Measurements from ENCODE around the gene OR11H7.
"Not testable (repeated sequence)": the region's sequence is repeated elsewhere in the genome, so short reads cannot be mapped to it uniquely, and the experiment has no call there.

The OR11H7 gene

GRCh38 chr14:20228681-20229080 lies at the start of gene OR11H7:
TSS of gene OR11H7 (plus strand) at chr14:20228981.
- DNase-seq (ENCODE audit: low spot score), result no peak

GRCh38 chr14:20179218-20179617 lies 49.6 kb upstream of the OR11H7 start:
- no peak for DNase-seq (ENCODE audit: low spot score)

- DNase-seq (ENCODE audit: low spot score), result no peak
Measured at GRCh38 chr14:20179880-20180279, 48.9 kb upstream of the OR11H7 start.

GRCh38 chr14:20180486-20180885 lies 48.3 kb upstream of the OR11H7 start:
- no peak for DNase-seq (ENCODE audit: low spot score)

- DNase-seq (ENCODE audit: low spot score), result no peak
Measured at GRCh38 chr14:20184181-20184580, 44.6 kb upstream of the OR11H7 start.

- no peak for DNase-seq (ENCODE audit: low spot score)
Measured at GRCh38 chr14:20190596-20190995, 38.2 kb upstream of the OR11H7 start, which contains the start of gene OR11G2. TSS of gene OR11G2 (plus strand) at chr14:20190896. CDS start at chr14:20197438, 6,542 bp downstream.

DNA sequence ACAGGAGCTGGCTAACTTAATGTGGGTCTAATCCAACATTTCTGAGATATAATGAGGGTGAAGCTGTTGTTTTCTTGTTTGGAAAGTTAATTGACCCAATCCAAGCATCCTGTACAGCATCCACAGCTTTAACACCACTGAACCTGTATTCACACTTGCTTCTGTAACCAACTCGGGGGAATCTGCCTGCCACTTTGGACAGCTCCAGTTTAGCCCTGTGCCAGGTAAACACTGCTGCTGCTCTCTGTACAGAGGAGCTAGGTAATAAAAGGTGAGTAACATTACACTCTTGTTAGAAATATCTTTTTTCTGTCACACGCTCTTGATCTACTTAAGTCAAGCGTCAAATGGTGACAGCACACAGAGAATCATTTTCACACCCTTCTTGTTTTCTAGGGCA lies 37.4 kb upstream of the OR11H7 start:
- no peak for DNase-seq (ENCODE audit: low spot score)

GRCh38 chr14:20194101-20194500 lies 34.7 kb upstream of the OR11H7 start:
- no peak for DNase-seq (ENCODE audit: low spot score)

DNA sequence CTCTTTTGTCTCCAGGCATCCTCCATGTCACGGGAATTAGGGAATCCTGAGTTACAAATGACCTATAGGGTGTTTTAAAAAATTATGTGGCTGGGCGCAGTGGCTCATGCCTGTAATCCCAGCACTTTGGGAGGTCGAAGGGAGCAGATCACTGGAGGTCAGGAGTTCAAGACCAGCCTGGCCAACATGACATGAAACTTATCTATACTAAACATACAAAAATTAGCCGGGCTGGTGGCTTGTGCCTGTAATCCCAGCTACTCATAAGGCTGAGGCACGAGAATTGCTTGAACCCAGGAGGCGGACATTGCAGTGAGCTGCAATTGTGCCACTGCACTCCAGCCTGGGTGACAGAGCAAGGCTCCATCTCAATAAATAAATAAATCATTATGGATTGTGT lies 33.6 kb upstream of the OR11H7 start:
- not testable (repeated sequence) for DNase-seq (ENCODE audit: low spot score)

DNA sequence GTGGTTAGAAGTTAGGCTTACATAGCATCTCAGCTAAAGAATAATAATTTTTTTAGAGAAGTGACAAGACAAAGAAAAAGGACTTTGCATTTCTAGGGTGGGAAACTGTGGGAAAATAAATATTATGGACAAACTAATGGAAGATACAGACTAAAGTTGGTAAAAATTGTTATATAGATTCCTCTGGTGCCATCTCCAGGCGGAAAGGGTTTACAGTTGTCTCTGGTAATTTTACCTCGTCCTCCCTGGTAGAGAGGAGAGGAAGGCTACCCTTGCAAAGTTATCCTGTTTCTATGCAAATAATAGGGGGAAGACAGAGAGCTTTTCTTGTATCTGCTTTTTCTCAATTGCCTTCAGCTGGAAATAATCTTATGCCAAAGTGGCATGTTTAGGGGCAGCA lies 32.9 kb upstream of the OR11H7 start:
- no peak for DNase-seq (ENCODE audit: low spot score)

GRCh38 chr14:20197459-20197858 lies 31.3 kb upstream of the OR11H7 start:
- DNase-seq (ENCODE audit: low spot score), result no peak

DNA sequence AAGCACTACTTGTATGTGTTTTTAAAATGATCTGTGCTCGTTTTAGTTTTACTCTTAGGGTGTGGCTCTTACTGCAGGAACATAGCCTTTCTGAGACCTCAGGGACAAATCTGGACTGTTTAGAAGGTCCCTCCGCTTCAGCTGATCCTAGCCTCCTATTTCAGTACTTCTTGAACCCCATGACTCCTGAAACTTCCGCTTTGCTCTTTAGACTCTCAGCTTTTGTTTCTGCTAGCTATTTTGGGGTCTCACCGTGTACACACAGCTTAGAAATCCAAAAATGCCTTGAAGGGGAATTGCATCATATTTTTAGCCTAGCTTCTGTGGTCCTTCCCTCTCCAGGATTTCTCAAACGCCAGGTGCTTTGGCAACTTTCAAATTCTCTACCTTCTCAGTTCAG lies 29.8 kb upstream of the OR11H7 start:
- no peak for DNase-seq (ENCODE audit: low spot score)

DNA sequence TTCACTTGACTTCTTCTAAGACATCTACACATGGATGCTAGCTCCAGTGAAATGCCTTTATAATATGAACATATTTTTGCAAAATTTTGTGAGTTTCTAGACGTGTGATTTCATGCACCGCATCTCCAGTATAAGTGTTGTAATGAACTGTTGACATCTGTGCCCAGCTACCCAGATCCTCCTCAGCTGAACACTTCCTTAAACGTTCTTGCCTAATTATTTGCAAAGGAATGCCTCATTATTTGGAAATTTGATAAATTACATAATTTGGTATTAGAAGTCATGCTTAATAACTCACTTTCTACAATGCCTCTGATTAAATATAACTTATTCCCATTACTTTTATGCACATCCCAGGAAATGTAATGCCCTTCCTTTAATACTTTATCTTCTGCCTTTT lies 24.1 kb upstream of the OR11H7 start:
- DNase-seq (ENCODE audit: low spot score), result no peak

- DNase-seq (ENCODE audit: low spot score), result no peak
Measured at GRCh38 chr14:20209595-20209994, 19.2 kb upstream of the OR11H7 start.

- not testable (repeated sequence) for DNase-seq (ENCODE audit: low spot score)
Measured at GRCh38 chr14:20212406-20212805, 16.4 kb upstream of the OR11H7 start.

DNA sequence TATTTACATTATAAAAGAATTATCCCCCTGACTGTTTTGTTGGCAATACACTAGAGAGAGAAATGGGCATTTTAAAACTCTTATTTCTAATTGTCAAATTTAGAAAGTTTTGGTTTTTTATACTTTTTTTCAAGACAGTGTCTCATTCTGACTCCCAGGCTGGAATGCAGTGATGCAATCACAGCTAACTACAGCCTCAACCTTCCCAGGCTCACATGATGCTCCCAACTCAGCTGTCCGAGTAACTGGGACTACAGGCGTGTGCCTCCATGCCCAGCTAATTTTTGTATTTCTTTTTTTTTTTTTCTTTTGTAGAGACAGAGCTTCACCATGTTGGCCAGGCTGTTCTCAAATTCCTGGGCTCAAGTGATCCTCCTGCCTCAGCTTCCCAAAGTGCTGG lies 13.6 kb upstream of the OR11H7 start:
- no peak for DNase-seq (ENCODE audit: low spot score)

GRCh38 chr14:20219033-20219432 lies 9.7 kb upstream of the OR11H7 start:
- no peak for DNase-seq (ENCODE audit: low spot score)

DNA sequence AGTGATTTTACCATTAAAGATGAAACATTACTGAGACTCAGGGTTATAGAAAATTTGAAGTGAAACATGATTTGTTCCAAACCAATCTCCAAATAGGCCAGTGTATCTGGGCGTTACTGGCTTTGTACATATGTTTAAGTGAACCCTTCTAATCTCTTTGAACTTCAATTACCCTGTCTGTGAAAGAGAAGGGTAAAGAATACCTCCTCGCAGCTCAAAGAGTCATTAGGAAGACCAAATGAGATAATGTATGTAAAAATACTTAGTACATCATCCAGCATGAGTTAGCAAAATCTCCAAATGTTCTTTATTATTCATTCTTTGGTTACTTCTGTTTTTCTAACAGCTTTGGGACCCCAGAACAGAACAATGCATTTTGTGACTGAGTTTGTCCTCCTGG lies 5.4 kb upstream of the OR11H7 start, which contains the start of gene OR11H6:
OR11H6 (plus strand) TSS at position 301 of the 400 bp plus-strand sequence; CDS start at position 301, 0 bp downstream.
- no peak for DNase-seq (ENCODE audit: low spot score)

GRCh38 chr14:20235415-20235814 lies 6.6 kb downstream of the OR11H7 start:
- DNase-seq (ENCODE audit: low spot score), result not testable (repeated sequence)

DNA sequence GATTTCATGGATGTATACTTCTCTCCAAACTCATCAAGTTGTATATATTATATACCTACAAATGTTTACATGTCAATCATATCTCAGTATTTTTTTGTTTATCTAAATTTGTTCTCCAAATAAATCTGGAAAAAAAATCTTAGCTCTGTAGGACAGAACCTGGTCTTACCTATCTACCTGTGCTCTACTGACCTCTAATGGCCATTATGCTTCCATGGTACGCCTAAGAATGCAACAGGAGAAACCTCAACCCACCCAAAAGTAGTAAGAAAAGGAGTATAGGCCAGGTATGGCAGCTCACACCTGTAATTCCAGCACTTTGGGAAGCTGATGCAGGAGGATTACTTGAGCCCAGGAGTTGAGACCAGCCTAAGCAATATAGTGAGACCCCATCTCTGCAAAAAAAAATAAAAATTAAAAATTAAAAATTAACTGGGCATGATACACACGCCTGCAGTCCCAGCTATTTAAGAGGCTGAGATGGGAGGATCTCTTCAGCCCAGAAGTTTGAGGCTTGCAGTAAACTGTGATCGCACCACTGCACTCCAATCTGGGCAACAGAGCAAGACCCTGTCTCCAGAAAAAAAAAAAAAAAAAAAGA lies 19.0 kb downstream of the OR11H7 start:
- peak; percentile 33 for DNase-seq (ENCODE audit: low spot score)

DNA sequence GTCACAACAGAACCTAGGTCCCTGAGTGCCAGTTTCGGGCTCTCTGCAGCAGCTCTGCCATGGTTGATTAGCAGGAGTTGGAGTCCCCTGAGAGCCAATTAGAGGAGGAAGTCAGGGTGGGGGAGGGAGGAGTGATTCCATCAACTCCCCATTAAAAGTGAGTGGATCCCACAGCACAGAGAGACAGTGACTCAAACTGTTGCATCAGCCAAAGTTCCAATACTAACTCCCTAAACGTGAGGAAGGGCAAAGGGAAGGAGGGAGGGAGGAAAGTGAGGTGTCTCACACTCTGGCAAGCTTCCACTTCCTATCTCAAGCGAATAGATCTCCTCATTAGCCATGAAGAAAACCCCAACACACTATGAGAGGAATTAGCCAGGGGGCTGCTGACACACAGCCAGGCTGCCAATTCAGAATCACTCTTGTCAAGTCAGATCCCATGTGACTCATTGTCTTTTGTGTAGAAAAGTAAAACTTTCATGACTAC lies 33.9 kb downstream of the OR11H7 start:
- DNase-seq (ENCODE audit: low spot score), result no peak

DNA sequence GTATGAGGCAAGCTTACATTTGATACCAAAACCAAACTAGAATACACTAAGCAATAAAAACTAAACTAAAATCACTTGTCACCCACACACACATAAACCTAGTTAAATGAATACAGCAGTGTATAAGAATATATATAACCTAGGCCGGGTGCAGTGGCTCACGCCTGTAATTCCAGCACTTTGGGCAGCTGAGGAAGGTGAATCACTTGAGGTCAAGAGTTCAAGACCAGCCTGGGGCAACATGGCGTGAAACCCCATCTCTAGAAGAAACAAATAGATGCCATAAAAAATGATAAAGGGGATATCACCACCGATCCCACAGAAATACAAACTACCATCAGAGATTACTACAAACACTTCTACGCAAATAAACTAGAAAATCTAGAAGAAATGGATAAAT lies 35.6 kb downstream of the OR11H7 start:
- not testable (repeated sequence) for DNase-seq (ENCODE audit: low spot score)

DNA sequence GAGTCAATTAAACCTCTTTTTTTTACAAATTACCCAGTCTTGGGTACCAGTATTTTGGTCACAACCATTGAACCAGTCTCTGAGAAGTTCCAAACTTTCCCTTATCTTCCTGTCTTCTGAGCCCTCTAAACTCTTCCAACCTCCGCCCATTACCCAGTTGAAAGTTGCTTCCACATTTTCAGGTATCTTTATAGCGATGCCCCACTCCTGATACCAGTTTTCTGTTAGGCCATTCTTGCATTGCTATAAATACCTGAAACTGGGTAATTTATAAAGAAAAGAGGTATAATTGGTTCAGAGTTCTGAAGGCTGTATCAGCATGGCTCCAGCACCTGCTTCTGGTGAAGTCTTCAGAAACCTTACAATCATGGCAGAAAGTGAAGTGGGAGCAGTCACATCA lies 45.3 kb downstream of the OR11H7 start:
- DNase-seq (ENCODE audit: low spot score), result no peak

DNA sequence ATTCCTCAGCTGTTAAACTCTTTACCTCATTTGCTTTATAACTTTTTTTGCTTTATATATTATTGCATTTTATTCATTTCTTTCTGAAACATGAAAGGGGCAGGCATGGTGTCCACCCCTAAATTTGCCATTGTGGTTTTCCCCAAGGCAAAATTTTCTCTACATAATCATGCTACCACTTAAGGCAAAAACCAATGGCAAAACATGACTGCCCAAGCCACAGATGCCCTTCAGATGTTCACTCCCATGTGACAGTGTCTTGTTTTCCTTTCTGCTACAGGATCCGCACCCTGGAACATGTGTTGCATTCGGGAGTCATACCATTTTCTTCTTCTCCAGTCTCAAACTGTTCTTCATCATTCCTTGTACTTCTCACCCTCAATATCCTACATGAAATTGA lies 48.6 kb downstream of the OR11H7 start:
- no peak for DNase-seq (ENCODE audit: low spot score)
